ENCODE measurements around the gene AKT1S1.

The AKT1S1 gene

DNA sequence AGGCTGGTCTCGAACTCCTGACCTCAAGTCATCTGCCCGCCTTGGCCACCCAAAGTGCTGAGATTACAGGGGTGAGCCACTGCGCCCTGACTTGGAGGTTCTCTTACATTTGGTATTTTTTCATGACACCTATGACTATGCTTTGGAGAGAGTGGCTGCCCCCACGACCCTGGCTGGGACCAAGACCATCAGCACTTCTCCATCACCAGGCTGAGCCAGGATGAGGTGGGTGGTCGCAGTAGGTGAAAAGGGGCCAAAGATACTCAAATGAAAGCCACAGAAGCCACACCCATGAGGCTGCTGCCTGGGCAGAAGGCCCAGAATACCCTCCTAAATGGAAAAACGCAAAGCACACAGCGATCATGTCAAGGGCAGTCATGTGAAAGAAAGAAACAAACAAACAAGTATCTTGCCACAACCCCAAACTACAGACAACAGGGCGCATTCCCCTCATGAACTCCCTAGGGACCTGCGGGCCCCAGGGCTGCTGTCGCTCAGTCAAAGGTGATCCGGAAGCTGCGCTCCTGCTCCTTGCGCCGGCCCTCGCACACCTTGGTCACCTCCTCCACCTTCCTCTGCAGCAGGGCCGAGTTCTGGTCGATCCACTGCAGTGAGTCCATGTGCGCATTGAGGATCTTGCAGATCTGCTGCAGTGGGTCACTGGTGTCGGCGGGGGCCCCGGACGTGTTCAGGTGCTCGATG lies 30.7 kb upstream of the AKT1S1 start:
- no peak for DNase-seq

DNA sequence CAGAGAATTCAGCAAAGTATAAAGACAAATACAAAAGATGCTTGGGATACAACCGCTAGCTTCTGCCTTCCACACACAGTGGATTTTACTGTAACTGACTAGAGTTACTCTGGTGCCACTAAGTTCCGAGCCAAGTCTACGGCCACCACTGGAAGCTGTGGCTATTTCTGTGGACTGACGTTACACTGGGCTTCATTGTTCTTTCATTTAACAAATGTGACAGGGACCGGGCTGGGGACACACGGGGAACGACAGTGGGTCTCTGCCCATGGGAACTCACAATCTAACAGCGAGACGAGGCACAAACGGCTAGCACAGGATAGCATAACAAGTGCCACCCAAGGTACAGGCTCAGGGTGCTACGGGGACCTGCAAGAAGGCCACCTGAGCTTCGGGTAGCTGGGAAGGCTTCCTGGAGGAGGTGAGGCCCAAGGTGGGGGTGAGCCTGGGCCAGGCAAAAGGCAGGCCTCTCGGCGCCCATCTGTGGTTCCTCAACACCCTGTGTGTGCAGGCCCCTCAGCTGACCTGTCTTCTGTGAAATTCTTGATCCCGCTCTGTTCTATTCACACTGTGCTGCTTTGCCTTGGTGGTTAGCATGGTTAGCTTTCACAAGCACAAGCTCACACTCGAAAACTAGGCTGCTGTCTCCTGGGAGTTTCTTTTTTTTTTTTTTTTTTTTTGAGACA lies 29.9 kb upstream of the AKT1S1 start:
- DNase-seq: no peak

DNA sequence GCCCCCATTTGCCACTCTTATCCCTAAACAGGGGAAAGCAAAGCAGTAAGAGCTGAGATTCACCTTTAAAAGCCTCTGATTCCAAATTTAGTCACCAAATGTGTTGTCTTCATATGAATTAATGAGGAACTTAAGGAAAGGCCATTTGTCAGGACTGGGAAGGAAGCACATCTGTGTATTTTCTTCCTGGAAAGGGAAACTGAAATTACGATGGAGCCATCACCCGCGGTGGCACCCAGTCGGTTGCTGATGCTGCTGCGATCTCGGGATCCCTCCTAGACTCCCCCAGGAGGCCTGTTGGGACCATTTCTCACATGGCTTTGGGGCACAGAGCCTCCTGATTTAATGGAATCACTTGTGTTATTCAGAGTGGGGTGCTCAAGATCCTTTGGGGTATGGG lies 27.0 kb upstream of the AKT1S1 start:
- no peak for DNase-seq

DNA sequence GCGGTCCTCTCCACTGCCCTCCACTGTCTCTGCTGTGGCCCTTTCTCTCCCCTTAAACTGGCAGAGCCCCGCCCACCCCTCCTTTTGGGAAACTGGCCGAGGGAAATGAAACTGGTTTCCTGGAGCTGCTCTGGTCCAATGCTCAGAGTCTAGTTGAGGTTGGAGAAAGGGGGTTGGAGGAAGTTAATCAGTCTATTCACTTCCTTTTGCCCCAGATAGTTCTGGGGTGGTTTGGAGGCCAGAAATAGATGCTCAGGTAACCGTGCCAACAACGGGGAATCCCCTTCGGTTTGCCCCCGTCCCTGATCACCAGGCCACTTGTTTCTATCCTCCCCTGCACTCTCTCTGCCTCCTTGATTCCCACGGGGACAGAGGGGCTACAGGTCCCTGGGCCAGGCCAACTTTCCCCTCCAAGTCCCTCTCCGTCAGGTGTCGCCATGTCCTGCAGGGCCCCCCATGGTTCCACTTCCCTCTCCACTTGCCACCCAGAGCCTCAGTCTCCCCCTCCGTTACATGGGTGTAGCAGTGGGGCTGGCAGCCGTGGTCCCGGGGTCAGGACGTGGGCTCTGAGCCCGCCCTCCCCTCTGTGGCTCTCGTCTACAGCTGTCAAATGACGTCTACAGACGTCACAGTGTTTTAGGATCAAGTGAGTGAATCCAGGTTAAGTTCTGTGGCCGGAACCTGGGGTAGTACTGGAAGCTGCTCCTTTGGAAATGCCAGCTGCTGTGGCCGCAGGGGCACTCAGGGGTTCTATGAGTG lies 19.9 kb upstream of the AKT1S1 start, which contains the start of gene IL4I1:
Gene IL4I1 (minus strand): TSS at position 25 of the 759 bp plus-strand sequence. CDS start 727 bp downstream, outside the sequence.
- peak; percentile 90 for DNase-seq

DNA sequence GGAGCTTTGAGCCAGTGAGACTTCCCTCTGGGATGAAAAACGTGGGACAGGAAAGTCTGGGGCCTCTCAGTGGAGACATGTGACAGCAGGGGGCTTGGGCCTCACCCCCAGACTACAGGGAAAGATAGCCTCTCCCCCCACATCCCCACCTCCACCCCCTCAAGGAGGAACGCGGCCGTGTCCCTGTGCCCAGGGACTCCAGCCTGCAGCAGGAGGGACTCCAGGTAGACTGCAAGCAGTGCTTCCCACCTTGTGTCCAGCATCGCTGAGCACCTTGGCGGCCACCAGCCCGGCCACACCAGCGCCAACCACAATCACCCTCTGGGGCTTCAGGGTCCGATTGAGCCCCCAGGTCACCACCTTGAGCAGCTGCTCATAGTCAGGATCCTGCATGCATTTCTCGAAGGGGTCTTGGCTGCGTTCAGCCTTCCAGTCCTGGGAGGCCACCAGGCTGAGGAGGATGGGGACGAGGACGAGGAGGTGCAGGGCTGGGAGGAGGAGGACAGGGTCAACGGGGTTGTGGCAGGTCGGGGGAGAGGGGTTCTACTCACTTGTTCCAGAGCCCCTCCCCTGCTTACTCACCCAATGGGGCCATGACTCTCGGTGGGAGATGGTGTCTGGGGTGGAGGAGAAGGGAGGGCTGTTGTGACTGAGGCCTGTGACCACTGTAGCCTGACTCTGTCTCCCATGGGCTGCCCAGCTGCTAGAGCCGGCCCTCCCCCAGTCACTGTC lies 18.6 kb upstream of the AKT1S1 start:
- DNase-seq: peak; percentile 79

DNA sequence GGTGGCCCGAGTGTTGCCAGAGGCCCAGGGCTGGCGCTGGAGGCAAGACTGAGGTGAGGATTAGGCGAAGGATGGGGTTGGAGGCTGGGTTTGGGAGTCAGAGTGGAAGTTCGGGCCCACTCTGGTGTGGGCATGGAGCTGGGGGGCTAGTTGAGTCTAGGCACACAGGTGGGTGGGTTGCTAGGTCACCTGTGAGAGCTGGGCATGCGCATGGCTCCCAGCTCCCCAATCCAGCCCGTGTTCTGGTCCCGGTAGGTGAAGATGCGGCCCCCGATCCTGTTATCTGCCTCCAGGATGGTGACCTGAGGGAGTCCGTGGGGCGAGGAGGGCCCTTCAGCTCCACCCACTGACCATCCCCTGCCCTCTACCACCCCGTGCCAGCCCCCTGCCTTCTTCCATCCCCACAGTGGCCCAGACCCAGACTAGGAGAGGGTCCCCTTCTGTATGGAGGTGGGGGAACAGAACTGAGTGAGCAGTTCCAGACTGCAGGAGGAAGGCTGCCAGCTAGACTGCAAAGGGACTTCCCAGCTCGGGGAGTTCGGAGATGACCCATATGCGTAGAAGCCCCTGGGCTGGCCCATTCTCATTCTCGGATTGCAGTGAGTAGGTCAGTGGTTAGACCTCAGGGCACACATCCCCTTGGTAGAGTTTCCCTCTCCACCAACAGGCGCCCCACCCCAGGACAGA lies 17.9 kb upstream of the AKT1S1 start:
- peak; percentile 80 for DNase-seq

DNA sequence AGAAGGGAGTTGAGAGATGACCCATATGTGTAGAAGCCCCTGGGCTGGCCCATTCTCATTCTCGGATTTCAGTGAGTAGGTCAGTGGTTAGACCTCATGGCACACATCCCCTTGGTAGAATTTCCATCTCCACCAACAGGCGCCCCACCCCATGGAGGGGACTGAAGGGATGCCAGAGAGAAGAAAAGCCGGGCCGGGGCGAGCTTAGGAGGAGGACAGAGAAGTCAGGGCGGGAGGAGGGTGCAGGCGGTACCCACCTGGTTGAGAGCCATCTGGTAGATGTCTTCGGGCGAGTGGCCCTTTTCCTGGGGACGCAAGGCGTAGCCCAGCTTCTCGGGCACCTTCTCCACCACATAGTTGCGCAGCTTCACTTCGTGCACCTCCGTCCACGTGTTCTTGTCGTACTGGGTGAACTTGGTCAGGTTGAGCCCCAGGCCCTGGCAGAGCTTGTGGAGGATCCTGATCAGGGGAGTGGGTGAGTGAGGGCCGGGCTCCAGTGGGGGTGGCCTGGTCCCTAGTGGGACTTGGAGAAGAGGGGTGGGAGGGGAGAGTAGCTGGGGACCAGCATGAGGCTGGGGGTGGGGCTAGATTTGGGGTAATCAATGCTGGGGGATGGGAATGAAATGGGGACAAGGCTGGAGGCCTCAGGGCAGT lies 17.0 kb upstream of the AKT1S1 start:
- no peak for DNase-seq

DNA sequence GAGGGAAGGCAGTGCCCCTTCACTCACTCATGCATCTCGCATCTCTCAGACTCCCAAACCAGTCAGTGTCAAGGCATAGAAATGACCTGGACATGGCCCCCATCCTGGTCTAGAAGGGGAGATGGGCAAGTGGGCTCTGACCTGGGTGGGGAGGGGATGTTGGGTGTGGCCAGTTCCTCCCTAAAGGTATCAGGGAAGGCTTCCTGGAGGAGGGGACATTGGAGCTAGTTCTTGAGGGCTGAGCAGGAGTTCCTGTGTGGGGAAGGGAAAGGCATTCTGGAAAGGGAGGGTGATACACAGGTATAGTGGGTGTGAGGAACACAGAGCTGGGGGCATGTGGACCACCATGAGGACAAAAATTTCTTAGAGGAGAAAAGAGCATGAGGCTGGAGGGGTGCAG lies 15.6 kb upstream of the AKT1S1 start:
- DNase-seq: no peak

DNA sequence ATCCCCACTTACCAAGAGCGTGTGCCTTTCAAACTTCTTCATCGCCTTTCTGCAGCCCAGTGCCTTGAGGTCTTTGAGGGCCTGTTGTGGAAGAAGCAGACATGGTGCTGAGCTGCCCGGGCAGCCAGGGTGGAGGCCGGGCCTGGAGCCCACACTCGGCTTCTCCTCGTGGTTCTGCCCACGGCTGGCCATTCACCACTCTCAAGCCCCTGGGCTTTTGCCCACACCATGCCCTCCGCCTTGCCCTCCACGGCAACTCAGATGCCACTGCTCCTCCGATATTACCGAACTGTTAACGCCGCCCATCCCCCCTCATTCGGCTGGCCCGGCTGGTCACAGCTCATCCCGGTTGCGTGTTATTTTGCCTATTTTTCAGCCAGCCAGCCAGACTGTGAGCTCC lies 14.2 kb upstream of the AKT1S1 start:
- DNase-seq: no peak

DNA sequence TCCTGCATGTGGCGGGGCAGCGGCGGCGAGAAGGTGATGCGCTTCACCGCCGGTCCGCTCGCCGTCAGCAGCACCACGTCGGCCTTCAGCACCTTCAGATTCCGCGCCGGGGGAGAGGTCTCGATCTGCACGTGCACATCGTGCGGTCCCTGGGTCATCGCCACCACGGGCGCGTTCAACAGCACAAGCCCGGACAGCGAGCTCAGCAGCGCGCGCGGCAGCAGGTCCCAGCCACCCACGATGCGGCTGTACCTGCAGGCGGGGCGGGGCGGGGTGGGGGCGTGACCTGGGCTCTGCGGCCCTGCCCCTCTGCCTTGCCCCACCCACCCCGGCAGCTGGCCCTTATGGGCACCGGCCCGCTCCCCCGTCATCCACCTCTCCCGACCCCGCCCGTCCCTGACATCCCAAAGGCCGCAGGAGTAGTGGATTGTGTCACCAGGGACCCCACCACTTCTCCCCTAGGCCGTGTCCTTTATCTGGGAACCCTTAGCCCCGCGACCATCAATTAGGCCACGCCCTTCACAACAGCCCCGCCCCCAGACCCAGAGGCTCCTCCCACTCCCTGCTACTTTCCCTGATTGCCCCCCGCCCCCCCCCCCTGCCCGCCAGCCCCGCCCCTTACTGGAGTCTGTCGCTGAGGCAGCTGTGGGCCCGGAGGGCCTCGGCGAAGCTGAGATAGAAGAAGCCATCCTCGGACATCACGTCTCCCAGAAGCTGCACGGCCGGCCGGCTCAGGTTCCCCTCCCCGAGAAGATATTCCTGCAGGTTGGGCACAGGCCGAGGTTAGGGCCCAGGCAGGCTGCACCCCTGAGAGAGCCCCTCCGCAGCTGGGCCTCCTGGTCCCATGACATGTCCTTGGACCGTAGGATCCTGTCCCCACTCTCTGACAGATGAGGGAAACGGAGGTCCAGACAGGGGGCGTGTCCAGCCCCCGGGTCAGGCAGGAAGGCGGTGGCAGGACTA lies 13.5 kb upstream of the AKT1S1 start:
- peak; percentile 90 for DNase-seq

DNA sequence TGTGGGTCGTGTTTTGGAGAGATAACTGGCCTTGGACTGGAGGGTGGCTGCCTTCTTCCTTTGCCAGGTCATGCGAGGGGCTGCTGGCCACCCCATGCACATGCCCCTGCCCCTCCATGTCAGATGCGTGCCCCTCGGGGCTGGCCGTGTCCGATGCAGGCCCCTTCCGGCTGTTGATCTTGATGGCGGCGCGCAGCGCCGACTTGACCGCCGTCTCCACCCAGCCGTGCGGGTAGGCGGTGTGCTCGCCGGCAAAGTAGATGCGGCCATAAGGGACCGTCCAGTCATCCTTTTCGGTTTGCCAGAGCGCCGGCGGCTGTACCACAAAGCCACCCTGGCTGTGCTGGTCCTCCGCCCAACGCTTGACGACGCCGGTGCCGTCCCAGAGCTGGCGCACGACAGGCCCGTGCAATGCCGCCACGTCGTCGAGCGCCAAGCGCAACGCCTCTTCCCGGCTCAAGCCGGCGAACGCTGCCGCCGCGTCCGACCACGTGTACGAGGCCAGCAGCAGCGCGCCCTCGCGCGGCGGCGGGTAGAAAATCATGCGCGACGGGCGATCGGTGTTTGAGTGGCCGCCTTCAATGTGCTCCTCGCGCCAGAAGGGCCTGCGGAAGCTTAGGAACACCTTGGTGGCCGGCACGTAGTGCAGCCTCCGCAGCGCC lies 12.7 kb upstream of the AKT1S1 start:
- peak; percentile 91 for DNase-seq

DNA sequence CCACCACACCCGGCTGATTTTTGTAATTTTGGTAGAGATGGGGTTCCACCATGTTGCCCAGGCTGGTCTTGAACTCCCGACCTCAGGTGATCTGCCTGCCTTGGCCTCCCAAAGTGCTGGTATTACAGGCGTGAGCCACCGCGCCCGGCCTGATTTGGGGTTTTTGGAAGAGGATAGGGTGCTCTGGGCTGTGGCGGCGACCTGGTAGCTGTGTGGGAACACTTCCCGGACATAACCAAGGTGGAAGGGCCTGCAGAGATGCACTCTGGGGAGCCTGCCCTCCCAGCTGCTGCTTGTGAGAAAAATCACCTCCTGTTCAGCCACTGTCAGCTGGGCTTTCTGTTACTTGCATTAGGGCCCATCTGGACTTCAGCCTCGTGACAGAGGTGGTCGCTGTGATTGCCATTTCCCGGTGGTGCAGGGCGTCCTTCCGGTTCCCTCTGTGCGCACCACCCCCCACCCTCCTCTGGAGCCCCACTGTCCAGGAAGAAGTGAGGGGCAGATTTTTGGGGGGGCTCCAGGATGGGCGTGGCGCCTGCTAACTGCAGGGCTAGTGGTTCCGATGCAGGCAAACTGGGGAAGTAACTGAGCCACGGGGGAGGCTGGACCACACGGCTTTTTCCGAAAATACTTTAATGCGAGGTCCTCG lies 12.0 kb upstream of the AKT1S1 start:
- DNase-seq: no peak

DNA sequence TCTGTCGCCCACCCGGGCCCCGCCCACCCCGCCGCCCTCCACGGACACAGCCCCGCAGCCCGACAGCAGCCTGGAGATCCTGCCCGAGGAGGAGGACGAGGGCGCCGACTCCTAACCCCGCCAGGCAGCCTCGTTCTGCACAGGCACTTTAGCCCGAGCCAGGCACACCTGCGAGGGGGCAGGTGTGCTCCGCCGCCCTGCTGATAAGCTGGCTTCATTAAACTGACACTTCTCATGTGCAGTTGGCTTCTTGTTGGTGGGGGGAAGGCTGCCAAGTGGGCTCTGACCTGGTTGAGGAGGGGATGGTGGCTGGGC lies 11.3 kb upstream of the AKT1S1 start:
- no peak for DNase-seq

DNA sequence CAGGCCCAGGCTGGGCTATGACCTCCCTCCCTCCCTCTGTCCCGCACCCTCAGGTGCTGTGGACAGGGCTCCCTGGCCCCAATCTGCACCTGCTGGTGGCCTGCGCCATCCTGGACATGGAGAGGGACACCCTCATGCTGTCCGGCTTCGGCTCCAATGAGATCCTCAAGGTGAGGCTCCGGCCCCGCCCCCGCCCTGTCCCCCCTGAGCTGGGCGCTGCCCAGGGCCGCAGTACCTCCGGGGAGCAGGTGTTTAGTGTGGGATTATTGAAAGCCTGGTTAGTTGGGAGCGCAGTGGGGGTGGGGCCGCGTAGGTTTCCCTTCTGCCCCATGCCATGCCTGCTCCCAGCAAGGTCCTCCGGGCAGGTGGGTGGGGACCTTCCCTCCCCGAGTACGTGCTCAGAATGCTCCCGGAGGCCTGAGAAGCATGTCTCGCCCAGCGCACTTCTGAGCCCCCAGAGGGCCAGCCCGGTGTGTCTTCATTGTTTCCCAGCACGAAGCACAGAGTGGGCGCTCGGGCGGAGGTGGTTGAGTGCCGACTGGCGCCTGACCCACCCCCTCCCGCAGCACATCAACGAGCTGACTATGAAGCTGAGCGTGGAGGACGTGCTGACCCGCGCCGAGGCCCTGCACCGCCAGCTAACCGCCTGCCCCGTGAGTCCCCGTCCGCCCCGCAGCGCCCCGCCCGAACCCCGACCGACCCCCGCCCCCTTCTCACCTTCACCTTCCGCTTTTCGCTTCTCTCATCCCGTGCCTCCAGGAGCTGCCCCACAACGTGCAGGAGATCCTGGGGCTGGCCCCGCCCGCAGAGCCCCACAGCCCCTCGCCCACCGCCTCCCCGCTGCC lies 10.7 kb upstream of the AKT1S1 start:
- DNase-seq: no peak

DNA sequence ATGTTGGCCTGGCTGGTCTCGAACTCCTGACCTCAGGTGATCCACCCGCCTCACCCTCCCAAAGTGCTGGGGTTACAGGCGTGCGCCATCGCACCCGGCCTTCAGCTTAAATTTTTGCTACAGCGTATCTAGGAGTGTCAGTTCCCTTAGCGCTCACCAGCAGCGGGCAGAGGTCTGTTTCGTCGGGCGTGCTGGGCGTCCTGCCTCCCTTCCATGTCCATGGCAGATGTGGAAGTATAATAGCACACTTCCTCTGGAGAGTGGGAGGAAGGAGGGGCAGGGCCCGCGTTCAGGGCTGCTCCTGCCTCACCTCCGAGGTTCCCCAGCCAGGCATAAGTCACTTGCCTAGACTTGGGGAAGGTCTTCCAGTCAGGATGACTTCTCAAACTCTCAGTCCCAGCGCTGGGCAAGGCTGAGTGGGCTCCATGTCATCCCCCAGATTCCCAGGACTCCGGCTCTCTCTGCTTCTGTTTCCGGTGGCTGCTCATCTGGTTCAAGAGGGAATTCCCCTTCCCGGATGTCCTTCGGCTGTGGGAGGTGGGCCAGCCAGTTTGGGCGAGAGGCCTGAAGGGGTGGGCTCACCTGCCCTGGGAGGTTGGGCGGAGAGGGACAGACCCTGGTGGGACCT lies 10.0 kb upstream of the AKT1S1 start:
- DNase-seq: no peak

DNA sequence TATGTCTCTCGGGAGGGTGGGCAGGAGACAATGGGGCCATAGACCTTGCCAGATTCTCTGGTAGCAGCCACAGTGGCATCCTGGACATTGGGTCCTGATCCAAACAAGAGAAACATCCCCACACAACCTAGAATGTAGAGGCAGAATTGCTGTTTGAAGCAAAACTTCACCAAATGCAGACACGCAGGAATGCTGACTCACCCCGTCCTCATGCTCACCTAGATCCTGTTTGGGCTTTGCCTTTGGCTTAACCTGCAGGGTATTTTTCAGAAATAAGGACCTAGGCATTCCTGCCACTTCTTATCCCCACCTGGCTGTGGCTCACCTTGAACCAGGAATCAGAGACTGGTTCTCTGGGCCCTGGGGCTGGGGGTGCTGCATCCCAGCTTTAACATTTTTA lies 7.6 kb upstream of the AKT1S1 start:
- DNase-seq: no peak

DNA sequence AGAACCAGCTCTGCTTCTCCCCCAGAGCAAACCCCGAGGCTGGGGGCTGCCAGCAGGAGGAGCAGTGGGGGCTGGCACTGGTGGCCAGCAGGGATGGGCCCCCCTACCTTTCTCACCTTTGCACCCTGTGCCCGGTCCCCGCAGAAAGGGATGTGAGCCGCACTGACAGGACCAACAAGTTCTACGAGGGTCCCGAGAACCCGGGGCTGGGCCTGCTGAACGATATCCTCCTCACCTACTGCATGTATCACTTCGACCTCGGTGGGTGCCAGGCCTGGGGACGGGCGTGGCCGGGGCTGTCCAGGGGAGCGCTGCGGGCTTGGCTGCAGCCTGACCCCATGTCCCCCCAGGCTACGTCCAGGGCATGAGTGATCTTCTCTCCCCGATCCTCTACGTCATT lies 7.0 kb upstream of the AKT1S1 start:
- DNase-seq: no peak

DNA sequence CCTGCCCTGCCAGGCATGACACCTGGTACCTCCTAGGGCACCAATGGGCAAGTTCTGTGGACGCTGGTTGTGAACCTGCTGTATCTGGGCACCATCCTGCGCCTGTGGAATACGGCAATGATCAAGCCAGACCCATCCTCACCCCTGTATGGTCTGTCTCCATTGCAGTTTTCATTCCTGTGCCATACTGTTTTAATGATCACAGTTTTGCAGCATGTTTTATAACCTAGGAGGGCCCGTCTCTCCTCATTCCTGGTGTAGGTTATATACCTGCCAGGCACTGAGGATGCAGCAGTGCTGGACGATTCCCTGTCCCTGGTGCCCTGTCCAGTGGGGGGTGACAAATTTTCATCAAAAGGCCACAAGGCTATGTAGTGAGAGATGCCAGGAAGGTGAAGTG lies 5.9 kb upstream of the AKT1S1 start:
- DNase-seq: no peak

Data from activated effector memory CD4-positive, alpha-beta T cell treated with anti-CD3 and anti-CD28 coated beads, Interleukin-2, amount 50 U/mL, for 16 hours (primary cell).